Activated naive CD4-positive, alpha-beta T cell treated with anti-CD3 and anti-CD28 coated beads, Interleukin-2, amount 50 U/mL, for 24 hours (primary cell): Measurements from ENCODE around the gene OR2S2.
A peak's percentile ranks its signal among the peaks of the same experiment; 100 is the strongest.
"Not testable (repeated sequence)": the region's sequence is repeated elsewhere in the genome, so short reads cannot be mapped to it uniquely, and the experiment has no call there.

Experiments used
- H3K27ac Mint-ChIP-seq: one replicate; pipeline ENCODE4 v1.8.0; 2021; ENCODE audit warnings: mild to moderate bottlenecking, mixed read lengths
- H3K27me3 Mint-ChIP-seq: one replicate; pipeline ENCODE4 v1.8.0; 2021; ENCODE audit warnings: mixed read lengths
- H3K36me3 Mint-ChIP-seq: one replicate; pipeline ENCODE4 v1.8.0; 2021; ENCODE audit warnings: mixed read lengths
- H3K4me1 Mint-ChIP-seq: one replicate; pipeline ENCODE4 v1.8.0; 2021; ENCODE audit warnings: mixed read lengths
- H3K4me3 Mint-ChIP-seq: one replicate; pipeline ENCODE4 v1.8.0; 2021; ENCODE audit warnings: mild to moderate bottlenecking, mixed read lengths
- H3K9me3 Mint-ChIP-seq: one replicate; pipeline ENCODE4 v1.8.0; 2021; ENCODE audit warnings: mixed read lengths

Gene OR2S2

GRCh38 chr9:35930521-35930920 lies 27.4 kb downstream of the OR2S2 start:
- Mint-ChIP-seq H3K27me3 (no peaks in the 10 kb centered on the region), H3K27ac (no peak overlapping the region), H3K36me3 (no peaks in the 10 kb centered on the region), H3K9me3 (no peaks in the 10 kb centered on the region), H3K4me1 (peaks cover 24% of the 10 kb centered on the region), H3K4me3 (no peak overlapping the region)

GRCh38 chr9:35929453-35929718 lies 28.6 kb downstream of the OR2S2 start:
- no peaks in the 10 kb centered on the region for H3K36me3 Mint-ChIP-seq
- no peak overlapping the region for H3K4me3 Mint-ChIP-seq
- H3K4me1 Mint-ChIP-seq = peaks cover 28% of the 10 kb centered on the region
- no peaks in the 10 kb centered on the region for H3K9me3 Mint-ChIP-seq
- no peak overlapping the region for H3K27ac Mint-ChIP-seq
- no peaks in the 10 kb centered on the region for H3K27me3 Mint-ChIP-seq

- no peaks in the 10 kb centered on the region for H3K36me3 Mint-ChIP-seq
- H3K27ac Mint-ChIP-seq = no peak overlapping the region
- H3K4me3 Mint-ChIP-seq = no peak overlapping the region
- H3K27me3 Mint-ChIP-seq = no peaks in the 10 kb centered on the region
- H3K9me3 Mint-ChIP-seq = no peaks in the 10 kb centered on the region
- H3K4me1 Mint-ChIP-seq = peaks cover 32% of the 10 kb centered on the region
Observed at GRCh38 chr9:35928591-35929452, 29.1 kb downstream of the OR2S2 start.

GRCh38 chr9:35923927-35924763 lies 33.8 kb downstream of the OR2S2 start:
- H3K9me3 Mint-ChIP-seq = no peaks in the 10 kb centered on the region

GRCh38 chr9:35923598-35923926 lies 34.4 kb downstream of the OR2S2 start:
- Mint-ChIP-seq H3K4me1 (peaks cover 30% of the 10 kb centered on the region), H3K4me3 (no peak overlapping the region), H3K27me3 (no peaks in the 10 kb centered on the region), H3K27ac (no peak overlapping the region), H3K9me3 (no peaks in the 10 kb centered on the region), H3K36me3 (no peaks in the 10 kb centered on the region)

More at GRCh38 chr9:35923927-35924763, 33.8 kb downstream of the OR2S2 start:
- no peaks in the 10 kb centered on the region for H3K27me3 Mint-ChIP-seq
- no peaks in the 10 kb centered on the region for H3K36me3 Mint-ChIP-seq
- H3K27ac Mint-ChIP-seq = peak overlapping the region; percentile 76
- H3K4me3 Mint-ChIP-seq = no peak overlapping the region
- H3K4me1 Mint-ChIP-seq = peaks cover 24% of the 10 kb centered on the region

- no peaks in the 10 kb centered on the region for H3K27me3 Mint-ChIP-seq
- no peaks in the 10 kb centered on the region for H3K9me3 Mint-ChIP-seq
- H3K4me1 Mint-ChIP-seq = peaks cover 36% of the 10 kb centered on the region
- no peak overlapping the region for H3K27ac Mint-ChIP-seq
- H3K36me3 Mint-ChIP-seq = no peaks in the 10 kb centered on the region
- H3K4me3 Mint-ChIP-seq = no peak overlapping the region
Observed at GRCh38 chr9:35920051-35920620, 37.8 kb downstream of the OR2S2 start.

GRCh38 chr9:35919212-35920008 lies 38.5 kb downstream of the OR2S2 start:
- Mint-ChIP-seq H3K36me3 (no peaks in the 10 kb centered on the region), H3K4me1 (peaks cover 31% of the 10 kb centered on the region), H3K9me3 (no peaks in the 10 kb centered on the region), H3K27ac (no peak overlapping the region), H3K27me3 (no peaks in the 10 kb centered on the region), H3K4me3 (no peak overlapping the region)

GRCh38 chr9:35918780-35919179 lies 39.2 kb downstream of the OR2S2 start:
- peaks cover 25% of the 10 kb centered on the region for H3K4me1 Mint-ChIP-seq
- no peaks in the 10 kb centered on the region for H3K36me3 Mint-ChIP-seq
- no peaks in the 10 kb centered on the region for H3K27me3 Mint-ChIP-seq
- no peaks in the 10 kb centered on the region for H3K9me3 Mint-ChIP-seq
- no peak overlapping the region for H3K4me3 Mint-ChIP-seq
- no peak overlapping the region for H3K27ac Mint-ChIP-seq

- no peaks in the 10 kb centered on the region for H3K9me3 Mint-ChIP-seq
- H3K27ac Mint-ChIP-seq = peak overlapping the region; percentile 5
- no peaks in the 10 kb centered on the region for H3K27me3 Mint-ChIP-seq
- no peaks in the 10 kb centered on the region for H3K36me3 Mint-ChIP-seq
- no peak overlapping the region for H3K4me3 Mint-ChIP-seq
- peaks cover 17% of the 10 kb centered on the region for H3K4me1 Mint-ChIP-seq
Observed at GRCh38 chr9:35917261-35917660, 40.7 kb downstream of the OR2S2 start.

- peaks cover 29% of the 10 kb centered on the region for H3K4me1 Mint-ChIP-seq
- no peak overlapping the region for H3K27ac Mint-ChIP-seq
- H3K4me3 Mint-ChIP-seq = no peak overlapping the region
- H3K9me3 Mint-ChIP-seq = no peaks in the 10 kb centered on the region
- no peaks in the 10 kb centered on the region for H3K36me3 Mint-ChIP-seq
- H3K27me3 Mint-ChIP-seq = no peaks in the 10 kb centered on the region
Observed at GRCh38 chr9:35915681-35916294, 42.2 kb downstream of the OR2S2 start.

GRCh38 chr9:35914301-35914807 lies 43.6 kb downstream of the OR2S2 start:
- H3K27ac Mint-ChIP-seq = no peak overlapping the region
- no peak overlapping the region for H3K4me3 Mint-ChIP-seq
- peaks cover 42% of the 10 kb centered on the region for H3K4me1 Mint-ChIP-seq
- no peaks in the 10 kb centered on the region for H3K9me3 Mint-ChIP-seq
- no peaks in the 10 kb centered on the region for H3K36me3 Mint-ChIP-seq
- no peaks in the 10 kb centered on the region for H3K27me3 Mint-ChIP-seq

GRCh38 chr9:35913429-35913828 lies 44.5 kb downstream of the OR2S2 start:
- H3K9me3 Mint-ChIP-seq, H3K36me3 Mint-ChIP-seq, H3K27me3 Mint-ChIP-seq, H3K4me3 Mint-ChIP-seq, H3K27ac Mint-ChIP-seq: not testable (repeated sequence)
- H3K4me1 Mint-ChIP-seq = peaks cover 42% of the 10 kb centered on the region

GRCh38 chr9:35912791-35913400 lies 45.1 kb downstream of the OR2S2 start:
- H3K27me3 Mint-ChIP-seq = no peaks in the 10 kb centered on the region
- H3K36me3 Mint-ChIP-seq = no peaks in the 10 kb centered on the region
- no peak overlapping the region for H3K4me3 Mint-ChIP-seq
- peaks cover 45% of the 10 kb centered on the region for H3K4me1 Mint-ChIP-seq
- no peaks in the 10 kb centered on the region for H3K9me3 Mint-ChIP-seq
- H3K27ac Mint-ChIP-seq = no peak overlapping the region

- Mint-ChIP-seq H3K36me3 (no peaks in the 10 kb centered on the region), H3K4me1 (peaks cover 55% of the 10 kb centered on the region), H3K27me3 (no peaks in the 10 kb centered on the region), H3K4me3 (no peak overlapping the region), H3K27ac (peak overlapping the region; percentile 24), H3K9me3 (no peaks in the 10 kb centered on the region)
Observed at GRCh38 chr9:35911690-35912089, 46.3 kb downstream of the OR2S2 start.
